BJ (cell line): Measurements from ENCODE around the gene KRTAP9-7. TPM values are rescaled to one million over a fixed set of nuclear protein-coding genes. Genes with fewer than 3 reads are reported as not detected.
A peak's percentile ranks its signal among the peaks of the same experiment; 100 is the strongest.

ENCODE experiments used
- CTCF ChIA-PET: fragments of 350-600 bp; formaldehyde crosslinking; extraction: SDS; loops from one replicate; lab custom pipeline; 2021; ENCODE audit warnings: antibody characterized with exemption, inconsistent platforms; lab: Yijun Ruan, JAX
- POLR2A ChIA-PET: fragments of 300-600 bp; sonication (Branson Sonifier 250); formaldehyde crosslinking; extraction: SDS; loops from one replicate; lab custom pipeline; 2021; ENCODE audit warnings: antibody characterized with exemption; lab: Charles Lee
- DNase-seq: peaks from one replicate; pipeline ENCODE4 v3.0.0-alpha.2; 2011; ENCODE audit warnings: low read depth
- H3K27me3 ChIP-seq: 2 replicates; pipeline ENCODE4 v1.6.0; 2011; ENCODE audit warnings: low read length; ENCODE audit not compliant: control insufficient read depth, insufficient read depth
- H3K36me3 ChIP-seq: 2 replicates; pipeline ENCODE4 v1.5.1; 2011; ENCODE audit warnings: low read length; ENCODE audit not compliant: control insufficient read depth, insufficient read depth
- H3K4me3 ChIP-seq: 2 replicates; pipeline ENCODE4 v1.5.1; 2011; ENCODE audit warnings: low read depth, mild to moderate bottlenecking, control low read depth, low read length
- CTCF ChIP-seq: IDR thresholded peaks from 2 replicates; pipeline ENCODE4 v1.5.1; 2011; ENCODE audit warnings: low read depth, mild to moderate bottlenecking, control low read depth, inconsistent platforms, low read length, moderate library complexity; ENCODE audit not compliant: insufficient read depth
- polyA plus RNA-seq: library from polyadenylated mRNA; depleted of rRNA; stranded (reverse); fragments of >200 nt; gene quantifications from 2 replicates; pipeline ENCODE4 v1.2.3, GENCODE V29; 2011; rRNA removed
- small RNA-seq: library from RNA; depleted of rRNA; stranded (forward); fragments of <200 nt; gene quantifications from one replicate; pipeline ENCODE3, GENCODE V24; 2012; ENCODE audit warnings: low replicate concordance, low read depth; ENCODE audit not compliant: insufficient read length

Gene KRTAP9-7
- polyA plus RNA-seq, 1 experiment: not detected

DNA sequence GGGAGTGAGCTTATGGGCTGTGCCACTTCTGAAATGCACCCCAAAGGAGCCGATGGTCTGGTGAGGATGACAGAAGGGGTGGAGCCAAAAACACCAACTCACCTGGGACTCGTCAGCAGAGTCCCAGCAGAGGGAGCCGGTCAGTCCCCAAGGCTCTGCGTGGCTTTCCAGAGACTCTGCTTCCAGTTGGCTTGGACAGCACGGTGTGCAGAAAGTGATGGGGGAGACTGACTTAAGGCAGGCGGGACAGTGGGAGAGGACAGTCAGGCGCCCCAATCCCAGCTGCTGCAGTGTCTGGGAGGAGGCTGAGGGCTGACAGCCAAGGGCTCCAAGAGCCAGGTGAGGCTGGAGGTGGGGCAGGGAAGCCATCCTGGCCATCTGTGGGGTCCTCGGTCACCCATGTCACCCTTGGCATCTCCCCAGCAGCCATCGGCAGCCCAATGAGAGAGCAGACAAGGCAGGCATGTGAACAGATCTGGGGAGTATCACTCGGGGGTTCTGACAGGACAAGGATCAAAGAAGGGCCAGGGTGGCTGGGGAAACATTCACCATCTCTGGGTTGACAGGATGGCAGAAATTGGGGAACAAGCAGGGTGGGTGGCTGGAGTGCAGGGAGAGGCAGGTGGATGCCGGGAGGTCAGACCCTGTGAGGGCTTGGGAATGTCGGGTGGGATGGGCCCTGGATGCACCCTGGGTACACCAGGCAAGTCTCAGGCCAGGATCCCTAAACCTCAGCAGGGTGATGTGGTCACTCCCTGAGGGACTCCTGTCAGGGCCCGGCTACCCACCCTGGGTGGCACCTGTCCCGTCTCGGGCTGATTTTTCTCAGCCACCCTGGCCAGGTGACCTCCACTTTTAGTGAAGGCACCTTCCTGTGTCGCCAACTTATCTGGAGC, 48.9 kb downstream of the KRTAP9-7 start:
- TF ChIP-seq CTCF: peak; percentile 32; the same call in 1 of the 2 replicates
- POLR2A ChIA-PET: no interaction called here
- no peak for DNase-seq
- H3K4me3 ChIP-seq: no peak overlapping the region
- H3K27me3 ChIP-seq: no peaks in the 10 kb centered on the region
- no peaks in the 10 kb centered on the region for H3K36me3 ChIP-seq
- CTCF ChIA-PET: interaction anchor here (0.9 to 4.1 kb wide), 7 partner anchors 8 to 467 kb away, joined by 3 to 28 read pairs (median 4); no protein-coding TSS in a partner anchor

GRCh38 chr17:41325126-41325525, 49.6 kb downstream of the KRTAP9-7 start:
- Histone ChIP-seq H3K4me3 (no peak overlapping the region), H3K27me3 (no peaks in the 10 kb centered on the region), H3K36me3 (no peaks in the 10 kb centered on the region)
- DNase-seq: no peak
- CTCF ChIA-PET: no interaction called here
- POLR2A ChIA-PET: no interaction called here
- no peak for TF ChIP-seq CTCF

- no peak for TF ChIP-seq CTCF
- H3K36me3 ChIP-seq: no peaks in the 10 kb centered on the region
- DNase-seq: no peak
- no peak overlapping the region for H3K4me3 ChIP-seq
- ChIA-PET CTCF (no interaction called here), POLR2A (no interaction called here)
- H3K27me3 ChIP-seq: no peaks in the 10 kb centered on the region
Measured at GRCh38 chr17:41325611-41326010, 50.1 kb downstream of the KRTAP9-7 start.

Small RNAs within 50 kb of the gene (small RNA-seq; reads per million reads assigned to genes)
- not detected for gene KRTAP9-10P

Other genes starting within 250 kb of the KRTAP9-7 start
- gene KRTAP1-5, start 248.5 kb upstream of the KRTAP9-7 start, polyA plus RNA-seq: 62.3 and 65.1 TPM in 2 replicates
- not detected in 2 replicates for gene KRTAP1-4, start 245.5 kb upstream of the KRTAP9-7 start, polyA plus RNA-seq
- gene KRTAP1-3, start 240.8 kb upstream of the KRTAP9-7 start, polyA plus RNA-seq: not detected in 2 replicates
- gene KRTAP1-1, start 234.2 kb upstream of the KRTAP9-7 start, polyA plus RNA-seq: 0.32 TPM in 1 of 2 replicates, not detected in the other
- not detected in 2 replicates for gene KRTAP2-1, start 228.4 kb upstream of the KRTAP9-7 start, polyA plus RNA-seq
- 0.16 TPM in 1 of 2 replicates, not detected in the other for gene KRTAP2-2, start 220.5 kb upstream of the KRTAP9-7 start, polyA plus RNA-seq
- gene KRTAP2-3, start 215.6 kb upstream of the KRTAP9-7 start, polyA plus RNA-seq: 1.3 and 1.4 TPM in 2 replicates
- gene KRTAP2-4, start 209.8 kb upstream of the KRTAP9-7 start, polyA plus RNA-seq: not detected in 2 replicates
- gene KRTAP4-7, start 191.5 kb upstream of the KRTAP9-7 start, polyA plus RNA-seq: not detected in 2 replicates
- gene KRTAP4-8, start 177.6 kb upstream of the KRTAP9-7 start, polyA plus RNA-seq: not detected in 2 replicates
- gene KRTAP4-16, start 173.5 kb upstream of the KRTAP9-7 start, polyA plus RNA-seq: not detected in 2 replicates
- not detected in 2 replicates for gene KRTAP4-9, start 170.3 kb upstream of the KRTAP9-7 start, polyA plus RNA-seq
- not detected in 2 replicates for gene KRTAP4-11, start 157.3 kb upstream of the KRTAP9-7 start, polyA plus RNA-seq
- gene KRTAP4-12, start 151.5 kb upstream of the KRTAP9-7 start, polyA plus RNA-seq: 0.11 TPM in 1 of 2 replicates, not detected in the other
- not detected in 2 replicates for gene KRTAP4-6, start 135.2 kb upstream of the KRTAP9-7 start, polyA plus RNA-seq
- not detected in 2 replicates for gene KRTAP4-5, start 125.9 kb upstream of the KRTAP9-7 start, polyA plus RNA-seq
- not detected in 2 replicates for gene KRTAP4-4, start 115.0 kb upstream of the KRTAP9-7 start, polyA plus RNA-seq
- gene KRTAP4-3, start 107.5 kb upstream of the KRTAP9-7 start, polyA plus RNA-seq: not detected in 2 replicates
- gene KRTAP4-2, start 97.5 kb upstream of the KRTAP9-7 start, polyA plus RNA-seq: not detected in 2 replicates
- gene KRTAP4-1, start 90.8 kb upstream of the KRTAP9-7 start, polyA plus RNA-seq: 0.12 TPM in 1 of 2 replicates, not detected in the other
- not detected in 2 replicates for gene KRTAP9-1, start 85.8 kb upstream of the KRTAP9-7 start, polyA plus RNA-seq
- gene KRTAP9-2, start 49.0 kb upstream of the KRTAP9-7 start, polyA plus RNA-seq: not detected in 2 replicates
- gene KRTAP9-3, start 43.2 kb upstream of the KRTAP9-7 start, polyA plus RNA-seq: not detected in 2 replicates
- gene KRTAP9-8, start 37.7 kb upstream of the KRTAP9-7 start, polyA plus RNA-seq: not detected in 2 replicates
- not detected in 2 replicates for gene KRTAP9-4, start 26.0 kb upstream of the KRTAP9-7 start, polyA plus RNA-seq
- not detected in 2 replicates for gene KRTAP9-9, start 20.3 kb upstream of the KRTAP9-7 start, polyA plus RNA-seq
- not detected in 2 replicates for gene KRTAP9-6, start 10.3 kb upstream of the KRTAP9-7 start, polyA plus RNA-seq
- gene KRTAP29-1, start 27.2 kb downstream of the KRTAP9-7 start, polyA plus RNA-seq: not detected in 2 replicates
- gene KRTAP16-1, start 33.6 kb downstream of the KRTAP9-7 start, polyA plus RNA-seq: not detected in 2 replicates
- not detected in 2 replicates for gene KRTAP17-1, start 40.0 kb downstream of the KRTAP9-7 start, polyA plus RNA-seq
- not detected in 2 replicates for gene KRT33A, start 75.1 kb downstream of the KRTAP9-7 start, polyA plus RNA-seq
- 1.2 and 1.8 TPM in 2 replicates for gene KRT33B, start 94.1 kb downstream of the KRTAP9-7 start, polyA plus RNA-seq
- 151 and 156 TPM in 2 replicates for gene KRT34, start 106.6 kb downstream of the KRTAP9-7 start, polyA plus RNA-seq
- gene KRT31, start 121.9 kb downstream of the KRTAP9-7 start, polyA plus RNA-seq: 0.11 TPM in 1 of 2 replicates, not detected in the other
- gene KRT37, start 148.9 kb downstream of the KRTAP9-7 start, polyA plus RNA-seq: not detected in 2 replicates
- 0.72 and 0.98 TPM in 2 replicates for gene KRT38, start 165.3 kb downstream of the KRTAP9-7 start, polyA plus RNA-seq
- 0.38 and 0.40 TPM in 2 replicates for gene KRT32, start 191.7 kb downstream of the KRTAP9-7 start, polyA plus RNA-seq
- not detected in 2 replicates for gene KRT35, start 205.5 kb downstream of the KRTAP9-7 start, polyA plus RNA-seq
- gene KRT36, start 214.2 kb downstream of the KRTAP9-7 start, polyA plus RNA-seq: 0.04 TPM in 2 replicates
- gene KRT13, start 229.9 kb downstream of the KRTAP9-7 start, polyA plus RNA-seq: 0.17 and 0.27 TPM in 2 replicates
- 2.0 and 2.7 TPM in 2 replicates for gene KRT15, start 243.2 kb downstream of the KRTAP9-7 start, polyA plus RNA-seq